ENCODE data around the gene GGA3. TPM values are rescaled to one million over a fixed set of nuclear protein-coding genes. Genes with fewer than 3 reads are reported as not detected.

Gene GGA3
- total RNA-seq, 6 experiments from 2014 or later = 12.4 to 18.9 (median 15.8) TPM

DNA sequence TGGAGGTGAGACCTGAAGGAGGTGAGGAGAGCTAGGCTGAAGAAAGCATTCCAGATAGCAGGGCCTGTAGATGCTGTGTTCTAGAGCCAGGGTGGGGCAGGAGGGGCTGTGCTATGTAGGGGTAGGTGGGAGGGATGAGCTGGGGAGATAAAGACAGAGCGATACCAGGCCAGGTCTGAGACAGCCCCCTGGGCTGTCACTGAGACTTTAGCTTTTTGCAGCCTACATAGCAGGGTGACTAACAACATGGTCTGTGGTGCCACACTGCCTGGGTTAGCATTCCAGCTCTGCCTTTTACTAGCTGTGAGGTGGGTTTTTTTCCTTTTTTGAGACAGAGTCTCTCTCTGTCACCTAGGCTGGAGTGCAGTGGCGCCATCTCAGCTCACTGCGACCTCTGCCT is 41.6 kb downstream of the GGA3 start:
- Histone ChIP-seq H3K36me3 (peaks cover 0 to 52% (median 16%) of the 10 kb centered on the region in 4 donors), H3K9me3 (no peaks in the 10 kb centered on the region), H3K27ac (no peak overlapping the region), H3K4me1 (no peaks in the 10 kb centered on the region), H3K27me3 (no peaks in the 10 kb centered on the region), H3K4me3 (no peak overlapping the region)
- ATAC-seq = no peak
- no peak for DNase-seq
- 100% methylated on average over 2 of the region's 3 CpGs for WGBS (ENCODE audit: insufficient coverage, low coverage, low lambda C conversion rate, missing lambda C conversion rate)
- TF ChIP-seq POLR2A (IDR thresholded peaks at IDR 0.05) = no peak
- TF ChIP-seq, protein P1, sequence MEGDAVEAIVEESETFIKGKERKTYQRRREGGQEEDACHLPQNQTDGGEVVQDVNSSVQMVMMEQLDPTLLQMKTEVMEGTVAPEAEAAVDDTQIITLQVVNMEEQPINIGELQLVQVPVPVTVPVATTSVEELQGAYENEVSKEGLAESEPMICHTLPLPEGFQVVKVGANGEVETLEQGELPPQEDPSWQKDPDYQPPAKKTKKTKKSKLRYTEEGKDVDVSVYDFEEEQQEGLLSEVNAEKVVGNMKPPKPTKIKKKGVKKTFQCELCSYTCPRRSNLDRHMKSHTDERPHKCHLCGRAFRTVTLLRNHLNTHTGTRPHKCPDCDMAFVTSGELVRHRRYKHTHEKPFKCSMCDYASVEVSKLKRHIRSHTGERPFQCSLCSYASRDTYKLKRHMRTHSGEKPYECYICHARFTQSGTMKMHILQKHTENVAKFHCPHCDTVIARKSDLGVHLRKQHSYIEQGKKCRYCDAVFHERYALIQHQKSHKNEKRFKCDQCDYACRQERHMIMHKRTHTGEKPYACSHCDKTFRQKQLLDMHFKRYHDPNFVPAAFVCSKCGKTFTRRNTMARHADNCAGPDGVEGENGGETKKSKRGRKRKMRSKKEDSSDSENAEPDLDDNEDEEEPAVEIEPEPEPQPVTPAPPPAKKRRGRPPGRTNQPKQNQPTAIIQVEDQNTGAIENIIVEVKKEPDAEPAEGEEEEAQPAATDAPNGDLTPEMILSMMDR (IDR thresholded peaks at IDR 0.05) = no peak
- intact Hi-C loops (cut with DNase I) = no loop called here

DNA sequence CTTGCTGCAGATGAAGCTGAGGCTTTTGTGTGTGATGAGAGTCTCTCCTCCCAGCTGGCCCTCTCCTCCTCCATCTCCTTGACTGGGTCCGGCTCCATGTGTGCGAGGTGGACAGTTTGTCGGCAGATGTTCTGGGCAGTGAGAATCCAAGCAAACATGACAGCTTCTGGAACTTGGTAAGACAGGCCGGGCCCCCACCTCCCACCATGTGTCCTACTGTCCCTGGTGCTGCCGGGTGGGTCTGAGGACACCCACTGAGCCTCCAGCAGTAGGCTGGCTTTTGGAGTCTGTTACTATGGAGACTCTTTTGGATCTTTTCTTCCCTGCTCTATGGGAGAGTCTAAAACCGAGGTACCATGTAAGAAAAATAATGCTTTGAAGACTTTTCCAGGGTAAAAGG is 43.3 kb downstream of the GGA3 start:
- TF ChIP-seq POLR2A (IDR thresholded peaks at IDR 0.05) = no peak
- TF ChIP-seq, protein P1 (IDR thresholded peaks at IDR 0.05) = no peak
- intact Hi-C loops (cut with DNase I) = no loop called here
- ATAC-seq (no peak), DNase-seq (no peak)
- no peaks in the 10 kb centered on the region for H3K9me3 ChIP-seq
- H3K27me3 ChIP-seq = no peaks in the 10 kb centered on the region
- no peak overlapping the region for H3K27ac ChIP-seq
- no peaks in the 10 kb centered on the region for H3K4me1 ChIP-seq
- peaks cover 0 to 60% (median 22%) of the 10 kb centered on the region in 4 donors for H3K36me3 ChIP-seq
- no peak overlapping the region for H3K4me3 ChIP-seq
- WGBS (ENCODE audit: insufficient coverage, low coverage, low lambda C conversion rate, missing lambda C conversion rate) = 100% methylated on average over 1 of the region's 6 CpGs

DNA sequence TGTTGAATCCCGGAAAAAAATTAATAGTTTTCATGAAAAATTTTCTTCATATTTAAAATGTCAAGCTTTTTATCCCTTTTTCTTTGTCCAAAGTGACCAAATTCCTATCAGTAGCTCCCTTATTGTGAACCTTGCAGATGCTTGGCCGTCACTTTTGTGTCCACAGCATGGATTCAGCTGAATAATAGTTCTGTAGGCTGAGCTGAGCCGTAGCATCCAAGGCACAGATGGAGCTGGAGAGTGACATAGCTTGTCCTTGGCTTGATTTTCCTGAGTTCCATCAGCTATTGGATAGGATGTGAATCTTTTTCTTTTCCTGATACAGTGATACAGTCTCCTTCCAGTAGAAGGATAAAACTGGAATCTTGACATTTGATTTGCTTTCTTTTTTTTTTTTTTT is 52.3 kb downstream of the GGA3 start:
- no peak overlapping the region for H3K27ac ChIP-seq
- intact Hi-C loops (cut with DNase I) = loop anchor here in 1 of 2 donors (10.0 kb wide), 1 partner anchor 94 kb away; no protein-coding TSS in a partner anchor
- ATAC-seq = no peak
- peaks cover 0 to 26% (median 3%) of the 10 kb centered on the region in 4 donors for H3K4me1 ChIP-seq
- H3K9me3 ChIP-seq = no peaks in the 10 kb centered on the region
- H3K4me3 ChIP-seq = no peak overlapping the region
- H3K27me3 ChIP-seq = no peaks in the 10 kb centered on the region
- TF ChIP-seq POLR2A (IDR thresholded peaks at IDR 0.05) = no peak
- TF ChIP-seq, protein P1 (IDR thresholded peaks at IDR 0.05) = no peak
- no peak for DNase-seq
- H3K36me3 ChIP-seq = peaks cover 0 to 51% (median 19%) of the 10 kb centered on the region in 4 donors
- 86% methylated on average over 3 of the region's 3 CpGs for WGBS (ENCODE audit: insufficient coverage, low coverage, low lambda C conversion rate, missing lambda C conversion rate)

DNA sequence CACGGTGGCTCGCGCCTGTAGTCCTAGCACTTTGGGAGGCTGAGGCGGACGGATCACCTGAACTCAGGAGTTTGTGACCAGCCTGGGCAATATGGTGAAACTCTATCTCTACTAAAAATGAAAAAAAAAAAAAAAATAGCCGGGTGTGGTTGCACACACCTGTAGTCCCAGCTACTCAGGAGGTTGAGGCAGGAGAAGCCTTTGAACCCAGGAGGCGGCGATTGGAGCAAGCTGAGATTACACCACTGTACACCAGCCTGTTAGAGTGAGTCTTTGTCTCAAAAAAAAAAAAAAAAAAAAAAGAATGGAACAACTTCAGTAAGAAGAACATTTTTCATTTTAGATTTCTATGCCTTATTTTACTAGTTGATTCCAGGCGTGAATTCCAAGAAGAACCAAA is 53.2 kb downstream of the GGA3 start:
- WGBS (ENCODE audit: insufficient coverage, low coverage, low lambda C conversion rate, missing lambda C conversion rate) = 55% methylated on average over 9 of the region's 9 CpGs
- Histone ChIP-seq H3K9me3 (no peaks in the 10 kb centered on the region), H3K4me3 (no peak overlapping the region), H3K27ac (no peak overlapping the region), H3K4me1 (peaks cover 0 to 26% (median 3%) of the 10 kb centered on the region in 4 donors), H3K27me3 (no peaks in the 10 kb centered on the region), H3K36me3 (peaks cover 0 to 42% (median 16%) of the 10 kb centered on the region in 4 donors)
- DNase-seq (no peak), ATAC-seq (no peak)
- TF ChIP-seq, protein P1 (IDR thresholded peaks at IDR 0.05) = no peak
- no peak for TF ChIP-seq POLR2A (IDR thresholded peaks at IDR 0.05)
- intact Hi-C loops (cut with DNase I) = loop anchor here in 1 of 2 donors (10.0 kb wide), 1 partner anchor 93 kb away; no protein-coding TSS in a partner anchor
